Mucosa of gallbladder (tissue), 1 donor: Measurements from ENCODE around the gene MACROD2. TPM values are rescaled to one million over a fixed set of nuclear protein-coding genes. Genes with fewer than 3 reads are reported as not detected.
A peak's percentile ranks its signal among the peaks of the same experiment; 100 is the strongest.

Experiments
- DNase-seq: peaks from one replicate; pipeline ENCODE4 v3.0.0-alpha.2; 2020; ENCODE audit warnings: low spot score
- total RNA-seq: library from RNA; stranded (reverse); gene quantifications from one replicate; pipeline ENCODE4 v1.2.1, GENCODE V29; 2021
- donor health status: DM: no; HTN: no; CAD: no.

MACROD2 gene
- total RNA-seq, 1 donor from 2014 or later = 7.5 TPM

DNA sequence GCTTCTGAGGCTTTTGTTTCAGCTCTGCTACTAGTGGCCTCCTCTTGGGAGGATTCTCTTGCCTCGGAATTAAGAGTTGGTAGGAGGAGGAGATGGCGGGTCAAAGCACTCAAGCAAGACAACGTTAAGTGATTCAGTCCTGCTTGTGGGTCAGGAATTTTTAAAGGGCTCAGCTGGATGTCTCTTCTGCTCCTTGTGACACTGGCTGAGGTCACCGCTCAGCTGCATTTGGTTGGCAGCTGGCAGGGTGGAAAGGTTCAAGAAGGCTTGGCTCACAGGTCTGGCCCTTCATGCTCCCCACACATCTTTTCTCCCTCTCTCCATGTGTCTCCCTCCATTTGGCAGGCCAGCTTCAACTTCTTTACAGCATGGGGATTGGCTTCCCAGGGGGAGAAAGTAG is 1936.6 kb downstream of the MACROD2 start:
- no peak for DNase-seq

DNA sequence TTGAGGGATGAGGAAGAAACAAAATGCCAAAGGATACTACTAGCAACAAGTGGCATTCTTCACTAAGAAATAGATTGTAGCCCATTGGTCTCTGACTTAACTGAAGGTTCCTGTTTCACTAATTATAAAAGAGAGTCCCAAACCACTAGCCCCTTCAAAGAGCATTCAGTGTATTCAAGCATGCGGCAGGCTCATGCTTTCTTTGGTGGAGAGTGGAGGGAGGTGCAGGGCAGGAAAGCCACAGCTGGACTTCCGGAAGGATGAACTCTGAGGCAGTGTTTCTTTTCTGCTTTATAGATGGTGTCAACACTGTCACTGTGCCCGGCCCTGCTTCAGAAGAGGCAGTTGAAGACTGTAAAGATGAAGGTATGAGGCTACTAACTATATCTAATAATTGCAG is 1941.9 kb downstream of the MACROD2 start:
- no peak for DNase-seq

- no peak for DNase-seq
Observed at GRCh38 chr20:15938847-15939246, 1943.5 kb downstream of the MACROD2 start.

DNA sequence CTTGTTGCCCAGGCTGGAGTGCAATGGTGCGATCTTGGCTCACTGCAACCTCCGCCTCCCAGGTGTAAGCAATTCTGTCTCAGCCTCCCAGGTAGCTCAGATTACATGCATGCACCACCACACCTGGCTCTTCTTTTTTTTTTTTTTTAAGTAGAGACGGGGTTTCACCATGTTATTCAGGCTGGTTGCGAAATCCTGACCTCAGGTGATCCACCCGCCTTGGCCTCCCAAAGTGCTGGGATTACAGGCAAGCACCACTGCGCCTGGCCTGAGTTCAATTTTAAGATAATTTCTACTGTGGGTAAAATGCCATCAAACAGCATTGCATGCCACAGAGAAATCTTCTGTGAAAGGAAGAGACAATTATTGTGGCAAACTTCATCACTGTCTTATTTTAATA is 1944.8 kb downstream of the MACROD2 start:
- DNase-seq = no peak

DNA sequence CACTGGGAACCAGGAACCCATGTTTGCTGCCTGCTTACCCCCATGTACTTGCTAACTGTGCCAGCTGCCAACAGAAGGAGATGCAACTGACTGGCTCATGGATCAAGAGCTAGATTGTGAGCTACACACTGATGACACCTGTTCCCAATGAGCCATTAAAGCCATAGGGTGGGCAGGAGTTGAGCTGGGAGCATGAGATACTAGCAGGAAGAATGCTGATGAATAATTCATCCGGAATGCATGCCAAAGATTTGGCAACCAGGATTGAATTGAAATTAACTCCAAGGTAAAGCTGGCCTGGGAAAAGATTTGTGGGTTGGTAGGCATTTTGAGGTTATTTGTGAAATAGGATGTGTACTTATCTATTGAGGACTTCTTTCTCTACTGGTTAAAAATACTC is 1946.8 kb downstream of the MACROD2 start:
- no peak for DNase-seq

GRCh38 chr20:15945289-15945688 is 1950.0 kb downstream of the MACROD2 start:
- DNase-seq = no peak

GRCh38 chr20:15949391-15949790 is 1954.1 kb downstream of the MACROD2 start:
- no peak for DNase-seq

GRCh38 chr20:15951658-15952057 is 1956.3 kb downstream of the MACROD2 start:
- DNase-seq = no peak

DNA sequence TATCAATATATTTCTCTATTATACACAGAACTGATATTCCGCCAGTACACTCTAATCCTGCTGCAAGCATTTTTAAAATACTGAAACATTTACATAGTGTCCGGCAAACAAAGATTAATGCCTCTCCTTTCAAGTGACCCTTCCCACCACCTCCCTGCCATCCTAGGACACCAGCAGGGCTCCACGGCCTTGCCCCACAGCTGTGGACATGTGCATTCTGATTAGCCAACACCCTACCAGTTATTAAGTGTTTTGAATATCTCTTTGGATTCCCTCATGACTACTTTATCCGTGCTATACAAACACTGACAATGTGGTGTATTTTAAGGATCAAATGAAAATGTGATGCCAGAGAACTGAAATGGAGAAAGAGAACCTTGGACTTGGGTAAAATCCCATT is 1962.8 kb downstream of the MACROD2 start:
- no peak for DNase-seq

GRCh38 chr20:15965165-15965564 is 1969.8 kb downstream of the MACROD2 start:
- DNase-seq = no peak

GRCh38 chr20:15967334-15967733 is 1972.0 kb downstream of the MACROD2 start:
- DNase-seq = no peak

GRCh38 chr20:15976047-15976736 is 1980.9 kb downstream of the MACROD2 start:
- DNase-seq = no peak

DNA sequence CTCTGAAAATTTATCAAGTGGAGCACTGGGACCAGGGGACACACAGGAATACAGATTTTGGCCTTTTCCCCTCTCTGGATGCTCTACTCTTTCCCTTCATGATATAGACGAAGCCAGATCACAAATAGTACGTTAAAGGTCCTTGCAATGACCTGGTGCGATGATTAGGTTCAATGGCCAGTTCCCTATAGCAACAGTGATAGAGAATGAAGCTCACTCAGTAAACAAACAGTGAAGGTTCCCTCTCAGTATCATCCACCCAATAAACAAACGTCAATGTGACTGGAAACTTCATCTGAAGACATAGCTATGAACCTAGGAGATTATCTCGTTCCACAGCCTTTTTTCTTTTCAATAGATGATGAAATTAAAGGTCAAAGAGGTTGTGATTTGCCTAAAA is 1981.7 kb downstream of the MACROD2 start:
- no peak for DNase-seq

GRCh38 chr20:15977758-15978157 is 1982.4 kb downstream of the MACROD2 start:
- no peak for DNase-seq

- DNase-seq = peak; percentile 35
Observed at GRCh38 chr20:15985494-15986368, 1990.4 kb downstream of the MACROD2 start.

DNA sequence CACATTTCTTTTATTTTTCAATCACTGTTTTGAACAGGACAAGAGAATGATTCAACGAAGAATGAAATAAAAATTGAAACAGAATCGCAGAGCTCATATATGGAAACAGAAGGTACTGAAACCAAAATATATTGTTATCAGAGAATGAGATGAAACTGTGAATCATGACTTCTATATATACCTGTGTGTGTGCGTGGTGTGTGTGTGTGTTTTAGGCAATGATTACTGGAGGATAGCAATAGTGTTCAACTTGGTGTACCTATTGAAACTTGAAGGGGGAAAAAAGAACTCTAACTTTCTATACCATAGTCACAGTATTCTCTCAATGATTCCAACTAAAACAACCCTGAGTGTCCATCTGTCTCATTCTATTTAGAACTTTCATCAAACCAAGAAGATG is 1991.4 kb downstream of the MACROD2 start:
- DNase-seq = no peak

GRCh38 chr20:15991279-15991678 is 1996.0 kb downstream of the MACROD2 start:
- no peak for DNase-seq

DNA sequence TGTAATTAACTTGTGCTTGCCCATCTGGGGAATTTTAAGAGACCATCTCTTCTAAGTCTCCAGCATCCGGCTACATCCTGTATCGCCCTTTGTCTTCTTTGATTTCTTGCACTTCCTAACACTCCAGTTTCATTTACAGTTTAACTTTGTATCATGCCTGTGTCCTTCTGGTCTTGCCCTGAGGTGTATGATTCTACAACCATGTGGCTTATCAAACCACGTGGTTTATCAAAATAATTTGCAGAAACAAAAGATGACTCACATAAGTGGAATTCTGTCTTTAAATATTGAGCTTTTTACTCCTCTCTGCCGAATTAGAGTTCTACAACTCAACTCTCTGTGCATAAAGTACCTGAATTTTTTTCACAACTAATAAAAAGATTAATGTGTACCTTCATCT is 1997.2 kb downstream of the MACROD2 start:
- peak; percentile 12 for DNase-seq

DNA sequence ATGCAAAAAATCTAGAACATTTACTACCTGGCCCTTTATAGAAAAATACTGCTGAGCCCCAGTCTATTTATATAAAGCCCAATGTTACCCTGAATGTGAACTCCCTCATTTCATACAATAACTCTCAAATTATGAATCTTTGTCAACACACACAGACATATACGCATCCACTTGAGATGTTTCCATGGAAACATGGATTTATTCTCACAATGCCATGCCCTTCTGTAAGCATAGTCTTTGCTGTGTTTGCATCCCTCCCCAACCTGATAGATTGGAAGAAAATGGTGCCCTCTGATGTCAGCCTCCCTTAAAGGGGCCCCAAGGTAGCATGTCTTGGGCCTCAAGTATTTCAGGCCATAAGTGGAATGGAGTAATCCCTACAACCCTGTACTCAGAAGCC is 2004.8 kb downstream of the MACROD2 start:
- no peak for DNase-seq

DNA sequence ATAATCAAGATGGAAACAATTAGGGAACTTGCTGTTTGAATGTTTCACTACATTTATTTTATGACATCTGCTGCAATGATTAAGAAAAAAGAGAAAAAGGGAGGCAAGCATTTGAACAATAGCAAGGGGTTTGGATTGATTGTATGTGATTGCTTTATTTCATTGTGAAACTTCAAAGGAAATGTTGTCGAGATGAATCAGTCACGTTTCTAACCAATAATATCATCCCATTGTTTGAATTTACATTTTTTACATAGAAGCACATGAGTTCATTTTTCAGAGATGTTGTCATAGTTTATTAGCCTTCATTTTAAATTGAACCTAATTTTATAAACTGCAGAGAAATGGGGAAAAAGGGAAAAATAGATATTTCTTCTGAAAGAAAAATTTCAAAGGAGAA is 2006.0 kb downstream of the MACROD2 start:
- DNase-seq = no peak

- DNase-seq = no peak
Observed at GRCh38 chr20:16003310-16003709, 2008.0 kb downstream of the MACROD2 start.

DNA sequence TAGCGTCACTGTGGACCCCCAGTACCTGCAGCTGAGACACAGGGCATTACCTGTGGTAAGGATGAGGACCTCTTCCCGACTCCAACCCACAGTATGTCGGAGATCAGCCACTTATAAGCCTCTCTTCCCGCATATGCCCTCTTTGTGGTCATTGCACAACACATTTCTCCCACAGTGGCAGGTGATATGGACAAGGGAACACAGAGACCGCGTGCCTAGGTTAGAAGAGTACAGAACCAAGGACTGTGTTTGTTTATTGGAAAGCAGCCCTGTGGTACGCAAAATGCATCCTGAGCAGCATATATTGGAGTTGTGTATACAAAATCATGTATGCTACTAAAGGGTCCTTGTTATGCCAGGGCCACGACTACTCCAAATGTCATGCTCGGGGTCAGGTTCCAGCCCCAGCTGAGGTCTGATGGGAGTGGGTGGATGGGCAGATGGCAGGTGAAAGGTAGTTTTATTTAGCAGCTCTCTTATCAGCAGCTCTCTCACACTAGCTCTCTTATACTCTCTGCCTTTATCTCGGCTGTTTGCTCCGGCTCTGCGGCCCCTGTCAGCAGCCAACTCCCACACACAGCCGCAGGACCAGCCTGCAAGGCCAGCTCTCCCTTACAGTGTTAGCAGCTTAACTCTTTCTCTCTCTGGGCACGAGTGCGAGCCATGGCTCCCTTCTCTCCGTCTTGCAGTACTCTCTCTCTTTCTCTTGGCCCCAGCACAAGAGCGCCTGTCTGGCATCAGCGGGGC is 2009.0 kb downstream of the MACROD2 start:
- no peak for DNase-seq
